Calu3 (cell line): ENCODE measurements around the gene BBLN. TPM values are rescaled to one million over a fixed set of nuclear protein-coding genes. Genes with fewer than 3 reads are reported as not detected.

Source experiments
- BruUV-seq: library from RNA; stranded (reverse); fragments of 400-500 nt; replicated peaks from 2 replicates; lab custom pipeline; 2021; lab: Mats Ljungman, UMichigan
- CTCF ChIA-PET: fragments of 300-600 bp; sonication (Branson Sonifier 250); formaldehyde crosslinking; loops from one replicate; lab custom pipeline; 2022; ENCODE audit warnings: antibody characterized with exemption; lab: Charles Lee
- DNase-seq: peaks from one replicate; pipeline ENCODE4 v3.0.0; 2022
- H3K27ac Mint-ChIP-seq: one replicate; pipeline ENCODE4 v1.8.0; 2022; ENCODE audit warnings: mixed read lengths; ENCODE audit not compliant: unreplicated experiment
- H3K27me3 Mint-ChIP-seq: one replicate; pipeline ENCODE4 v1.8.0; 2022; ENCODE audit warnings: mixed read lengths; ENCODE audit not compliant: unreplicated experiment
- H3K36me3 Mint-ChIP-seq: one replicate; pipeline ENCODE4 v1.8.0; 2022; ENCODE audit warnings: mild to moderate bottlenecking, moderate library complexity, mixed read lengths; ENCODE audit not compliant: insufficient read depth, unreplicated experiment
- H3K4me1 Mint-ChIP-seq: one replicate; pipeline ENCODE4 v1.8.0; 2022; ENCODE audit warnings: mild to moderate bottlenecking, low read depth, mixed read lengths; ENCODE audit not compliant: unreplicated experiment
- H3K4me3 Mint-ChIP-seq: one replicate; pipeline ENCODE4 v1.8.0; 2022; ENCODE audit warnings: mild to moderate bottlenecking, low read depth, moderate library complexity, mixed read lengths; ENCODE audit not compliant: unreplicated experiment
- H3K9me3 Mint-ChIP-seq: one replicate; pipeline ENCODE4 v1.8.0; 2022; ENCODE audit warnings: low read depth, mixed read lengths; ENCODE audit not compliant: unreplicated experiment
- intact Hi-C: fragments of 100-400 bp; cut with micrococcal nuclease; formaldehyde crosslinking; loops from one replicate; pipeline ENCODE4 v1.10.0; 2022; ENCODE audit not compliant: unreplicated experiment
- total RNA-seq: library from RNA; stranded (reverse); gene quantifications from 2 replicates; pipeline ENCODE4 v1.2.3, GENCODE V29; 2022
- TF ChIP-seq, protein P1 (sequence below): fragments of 200-600 bp; IDR thresholded peaks from one replicate; pipeline ENCODE4 v1.8.0; 2022; ENCODE audit warnings: antibody characterized with exemption; ENCODE audit not compliant: unreplicated experiment

BBLN gene
- total RNA-seq, 1 experiment from 2014 or later, result 82.3 TPM

DNA sequence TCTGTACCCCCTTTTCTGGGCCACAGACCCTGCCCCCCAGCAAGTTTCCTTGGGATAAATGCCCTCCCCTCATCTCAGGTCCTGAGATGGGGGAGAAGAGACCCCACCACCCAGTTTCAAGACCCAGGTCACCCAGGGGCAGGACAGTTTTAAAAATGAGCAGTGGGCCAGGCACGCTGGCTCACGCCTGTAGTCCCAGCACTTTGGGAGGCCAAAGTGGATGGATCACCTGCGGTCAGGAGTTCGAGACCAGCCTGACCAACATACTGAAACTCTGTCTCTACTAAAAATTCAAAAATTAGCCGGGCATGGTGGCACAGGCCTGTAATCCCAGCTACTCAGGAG is 38.6 kb upstream of the BBLN start:
- Mint-ChIP-seq H3K27me3 (no peaks in the 10 kb centered on the region), H3K27ac (no peak overlapping the region), H3K36me3 (peaks cover 70% of the 10 kb centered on the region), H3K9me3 (no peaks in the 10 kb centered on the region), H3K4me1 (peaks cover 12% of the 10 kb centered on the region), H3K4me3 (no peak overlapping the region)
- TF ChIP-seq, protein P1, sequence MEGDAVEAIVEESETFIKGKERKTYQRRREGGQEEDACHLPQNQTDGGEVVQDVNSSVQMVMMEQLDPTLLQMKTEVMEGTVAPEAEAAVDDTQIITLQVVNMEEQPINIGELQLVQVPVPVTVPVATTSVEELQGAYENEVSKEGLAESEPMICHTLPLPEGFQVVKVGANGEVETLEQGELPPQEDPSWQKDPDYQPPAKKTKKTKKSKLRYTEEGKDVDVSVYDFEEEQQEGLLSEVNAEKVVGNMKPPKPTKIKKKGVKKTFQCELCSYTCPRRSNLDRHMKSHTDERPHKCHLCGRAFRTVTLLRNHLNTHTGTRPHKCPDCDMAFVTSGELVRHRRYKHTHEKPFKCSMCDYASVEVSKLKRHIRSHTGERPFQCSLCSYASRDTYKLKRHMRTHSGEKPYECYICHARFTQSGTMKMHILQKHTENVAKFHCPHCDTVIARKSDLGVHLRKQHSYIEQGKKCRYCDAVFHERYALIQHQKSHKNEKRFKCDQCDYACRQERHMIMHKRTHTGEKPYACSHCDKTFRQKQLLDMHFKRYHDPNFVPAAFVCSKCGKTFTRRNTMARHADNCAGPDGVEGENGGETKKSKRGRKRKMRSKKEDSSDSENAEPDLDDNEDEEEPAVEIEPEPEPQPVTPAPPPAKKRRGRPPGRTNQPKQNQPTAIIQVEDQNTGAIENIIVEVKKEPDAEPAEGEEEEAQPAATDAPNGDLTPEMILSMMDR, result no peak
- intact Hi-C loops, result no loop called here
- BruUV-seq, result no TSS peak
- no peak for DNase-seq
- CTCF ChIA-PET, result no interaction called here

DNA sequence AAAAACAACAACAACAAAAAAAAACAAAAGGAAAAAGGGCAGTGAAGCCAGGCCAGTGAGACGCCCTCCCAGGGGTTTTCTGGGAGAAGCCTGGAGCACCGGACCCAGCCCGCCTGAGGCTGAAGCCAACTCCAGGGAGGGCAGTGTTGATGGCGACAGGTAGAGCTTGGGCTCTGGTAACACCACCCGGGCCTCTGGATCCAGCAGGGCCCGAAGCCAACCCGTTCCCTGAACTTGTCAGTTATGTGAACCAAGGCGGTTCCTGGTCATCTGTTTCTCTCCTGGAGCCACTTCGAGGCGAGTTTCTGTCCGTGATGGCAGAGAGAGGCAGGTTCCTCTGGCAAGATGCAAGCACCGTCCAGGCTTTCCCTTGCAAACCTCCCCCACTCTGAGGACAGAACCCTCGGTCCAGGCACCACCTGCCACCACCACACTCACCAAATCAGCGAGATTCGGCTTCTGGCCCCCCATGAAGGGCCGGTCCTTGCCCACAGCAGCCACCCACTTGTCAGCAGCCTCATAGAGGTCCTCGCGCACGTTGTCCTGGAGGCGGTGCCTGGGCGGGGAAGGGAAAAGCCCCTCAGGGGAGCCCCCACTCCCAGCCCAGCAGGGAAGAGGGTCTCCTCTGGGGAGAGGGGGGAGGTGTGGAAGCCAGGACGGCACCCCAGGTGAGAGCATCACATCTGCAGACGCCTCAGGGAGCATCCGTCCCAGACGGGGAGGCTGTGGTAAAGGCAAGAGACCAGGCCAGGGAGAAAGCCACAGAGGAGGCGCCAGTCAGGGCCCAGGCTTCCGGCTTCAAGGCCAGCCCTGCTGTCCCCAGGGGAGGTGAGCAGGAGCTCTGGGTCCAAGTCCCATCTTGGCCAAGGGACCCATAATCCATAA is 37.9 kb upstream of the BBLN start:
- TF ChIP-seq, protein P1, result no peak

GRCh38 chr9:128122809-128123175 is 37.3 kb upstream of the BBLN start:
- H3K4me3 Mint-ChIP-seq, result no peak overlapping the region
- no peaks in the 10 kb centered on the region for H3K27me3 Mint-ChIP-seq
- intact Hi-C loops, result no loop called here
- DNase-seq, result no peak
- TF ChIP-seq, protein P1, result no peak
- no peak overlapping the region for H3K27ac Mint-ChIP-seq
- H3K9me3 Mint-ChIP-seq, result no peaks in the 10 kb centered on the region
- CTCF ChIA-PET, result interaction anchor here (0.5 kb wide), 1 partner anchor 38 kb away, joined by 3 read pairs; no protein-coding TSS in a partner anchor
- BruUV-seq, result no TSS peak
- H3K36me3 Mint-ChIP-seq, result peaks cover 81% of the 10 kb centered on the region
- peaks cover 12% of the 10 kb centered on the region for H3K4me1 Mint-ChIP-seq

More for the DNA sequence above, 37.9 kb upstream of the BBLN start:
- no TSS peak for BruUV-seq
- H3K27me3 Mint-ChIP-seq, result no peaks in the 10 kb centered on the region
- no peak overlapping the region for H3K27ac Mint-ChIP-seq
- CTCF ChIA-PET, result no interaction called here
- DNase-seq, result no peak
- H3K9me3 Mint-ChIP-seq, result no peaks in the 10 kb centered on the region
- H3K36me3 Mint-ChIP-seq, result peaks cover 75% of the 10 kb centered on the region
- intact Hi-C loops, result no loop called here
- H3K4me1 Mint-ChIP-seq, result peaks cover 12% of the 10 kb centered on the region
- no peak overlapping the region for H3K4me3 Mint-ChIP-seq

GRCh38 chr9:128123451-128124080 is 36.5 kb upstream of the BBLN start:
- no peak for DNase-seq
- intact Hi-C loops, result no loop called here
- Mint-ChIP-seq H3K27ac (no peak overlapping the region), H3K27me3 (no peaks in the 10 kb centered on the region), H3K4me1 (peaks cover 12% of the 10 kb centered on the region), H3K9me3 (no peaks in the 10 kb centered on the region), H3K36me3 (peaks cover 81% of the 10 kb centered on the region), H3K4me3 (no peak overlapping the region)
- TF ChIP-seq, protein P1, result no peak
- BruUV-seq, result no TSS peak
- CTCF ChIA-PET, result interaction anchor here (0.5 kb wide), 1 partner anchor 38 kb away, joined by 3 read pairs; no protein-coding TSS in a partner anchor
